Muscle layer of duodenum (tissue), 2 donors: ENCODE measurements around the gene IL2RA.

Experiments used
- H3K27ac ChIP-seq: one replicate; pipeline ENCODE4 v1.7.0; 2013; ENCODE audit warnings: mild to moderate bottlenecking, low read length
- H3K27me3 ChIP-seq: one replicate; pipeline ENCODE4 v1.7.0; 2013; ENCODE audit warnings: low read depth, mild to moderate bottlenecking, control low read depth, low read length
- H3K36me3 ChIP-seq, 2 donors: one replicate each; pipeline ENCODE4 v1.7.0; 2013; ENCODE audit warnings: low read length in 2 of 2, control low read depth in 1 of 2, mild to moderate bottlenecking in 1 of 2; ENCODE audit not compliant: insufficient read depth in 2 of 2, control insufficient read depth in 1 of 2
- H3K4me1 ChIP-seq, 2 donors: one replicate each; pipeline ENCODE4 v1.7.0; 2013; ENCODE audit warnings: low read length in 2 of 2, mild to moderate bottlenecking in 2 of 2, control low read depth in 1 of 2, moderate library complexity in 1 of 2; ENCODE audit not compliant: insufficient read depth in 2 of 2, control insufficient read depth in 1 of 2
- H3K4me3 ChIP-seq, 2 donors: one replicate each; pipeline ENCODE4 v1.7.0; 2013; ENCODE audit warnings: low read length in 2 of 2, low read depth in 1 of 2, mild to moderate bottlenecking in 1 of 2
- H3K9me3 ChIP-seq, 2 donors: one replicate each; pipeline ENCODE4 v1.7.0; 2013; ENCODE audit warnings: low read length in 2 of 2, control low read depth in 1 of 2, mild to moderate bottlenecking in 1 of 2; ENCODE audit not compliant: control insufficient read depth in 1 of 2
- donor health status: healthy.

The IL2RA gene

GRCh38 chr10:6019010-6019782 is 43.0 kb downstream of the IL2RA start:
- no peak overlapping the region for H3K27ac ChIP-seq

GRCh38 chr10:6018422-6018821 is 43.7 kb downstream of the IL2RA start:
- Histone ChIP-seq H3K9me3 (no peaks in the 10 kb centered on the region), H3K36me3 (no peaks in the 10 kb centered on the region), H3K4me1 (no peaks in the 10 kb centered on the region), H3K27me3 (no peaks in the 10 kb centered on the region), H3K27ac (no peak overlapping the region), H3K4me3 (no peak overlapping the region)

More at GRCh38 chr10:6019010-6019782, 43.0 kb downstream of the IL2RA start:
- H3K36me3 ChIP-seq: no peaks in the 10 kb centered on the region
- no peaks in the 10 kb centered on the region for H3K9me3 ChIP-seq
- no peak overlapping the region for H3K4me3 ChIP-seq
- H3K27me3 ChIP-seq: no peaks in the 10 kb centered on the region
- no peaks in the 10 kb centered on the region for H3K4me1 ChIP-seq

GRCh38 chr10:6017781-6018354 is 44.3 kb downstream of the IL2RA start:
- no peaks in the 10 kb centered on the region for H3K36me3 ChIP-seq
- H3K27me3 ChIP-seq: no peaks in the 10 kb centered on the region
- no peak overlapping the region for H3K27ac ChIP-seq
- H3K9me3 ChIP-seq: no peaks in the 10 kb centered on the region
- H3K4me1 ChIP-seq: no peaks in the 10 kb centered on the region
- no peak overlapping the region for H3K4me3 ChIP-seq

GRCh38 chr10:6014241-6014761 is 47.9 kb downstream of the IL2RA start:
- H3K36me3 ChIP-seq: no peaks in the 10 kb centered on the region
- no peak overlapping the region for H3K4me3 ChIP-seq
- no peaks in the 10 kb centered on the region for H3K4me1 ChIP-seq
- H3K27ac ChIP-seq: no peak overlapping the region
- no peaks in the 10 kb centered on the region for H3K9me3 ChIP-seq
- H3K27me3 ChIP-seq: no peaks in the 10 kb centered on the region

- Histone ChIP-seq H3K27ac (no peak overlapping the region), H3K4me1 (no peaks in the 10 kb centered on the region), H3K27me3 (no peaks in the 10 kb centered on the region), H3K9me3 (no peaks in the 10 kb centered on the region), H3K36me3 (no peaks in the 10 kb centered on the region), H3K4me3 (no peak overlapping the region)
Observed at GRCh38 chr10:6013413-6014192, 48.6 kb downstream of the IL2RA start.

- no peaks in the 10 kb centered on the region for H3K27me3 ChIP-seq
- H3K27ac ChIP-seq: no peak overlapping the region
- no peak overlapping the region for H3K4me3 ChIP-seq
- H3K36me3 ChIP-seq: no peaks in the 10 kb centered on the region
- no peaks in the 10 kb centered on the region for H3K4me1 ChIP-seq
- peaks cover 0 to under 1% of the 10 kb centered on the region in 2 donors for H3K9me3 ChIP-seq
Observed at GRCh38 chr10:6012121-6012905, 49.9 kb downstream of the IL2RA start.

- Histone ChIP-seq H3K27me3 (no peaks in the 10 kb centered on the region), H3K27ac (no peak overlapping the region), H3K9me3 (peaks cover 0 to 6% of the 10 kb centered on the region in 2 donors), H3K4me1 (no peaks in the 10 kb centered on the region), H3K4me3 (no peak overlapping the region), H3K36me3 (no peaks in the 10 kb centered on the region)
Observed at GRCh38 chr10:6011558-6011957, 50.6 kb downstream of the IL2RA start.

GRCh38 chr10:6010569-6010968 is 51.6 kb downstream of the IL2RA start:
- Histone ChIP-seq H3K4me3 (no peak overlapping the region), H3K27ac (no peak overlapping the region), H3K9me3 (peaks cover 0 to 6% of the 10 kb centered on the region in 2 donors), H3K36me3 (no peaks in the 10 kb centered on the region), H3K27me3 (no peaks in the 10 kb centered on the region), H3K4me1 (no peaks in the 10 kb centered on the region)

- Histone ChIP-seq H3K36me3 (no peaks in the 10 kb centered on the region), H3K4me1 (no peaks in the 10 kb centered on the region), H3K9me3 (peaks cover 0 to 6% of the 10 kb centered on the region in 2 donors), H3K27ac (no peak overlapping the region), H3K4me3 (no peak overlapping the region), H3K27me3 (no peaks in the 10 kb centered on the region)
Observed at GRCh38 chr10:6009961-6010360, 52.2 kb downstream of the IL2RA start.

- Histone ChIP-seq H3K27me3 (no peaks in the 10 kb centered on the region), H3K36me3 (no peaks in the 10 kb centered on the region), H3K4me3 (no peak overlapping the region), H3K9me3 (peaks cover 0 to 6% of the 10 kb centered on the region in 2 donors), H3K27ac (peak overlapping the region; percentile 14), H3K4me1 (no peaks in the 10 kb centered on the region)
Observed at GRCh38 chr10:6009150-6009549, 53.0 kb downstream of the IL2RA start.
